VCaP (cell line): ENCODE results near the gene MMP23B.

Experiments
- H3K27ac ChIP-seq: fragments of 450-650 bp; 2 replicates; pipeline ENCODE4 v1.5.1; 2017
- CTCF ChIP-seq: fragments of 450-650 bp; conservative IDR thresholded peaks from 2 replicates; pipeline ENCODE4 v1.5.1; 2017; ENCODE audit warnings: mild to moderate bottlenecking, moderate library complexity

The MMP23B gene

GRCh38 chr1:1605034-1605591, 26.9 kb upstream of the MMP23B start:
- TF ChIP-seq CTCF, result no peak
- no peak overlapping the region for H3K27ac ChIP-seq

DNA sequence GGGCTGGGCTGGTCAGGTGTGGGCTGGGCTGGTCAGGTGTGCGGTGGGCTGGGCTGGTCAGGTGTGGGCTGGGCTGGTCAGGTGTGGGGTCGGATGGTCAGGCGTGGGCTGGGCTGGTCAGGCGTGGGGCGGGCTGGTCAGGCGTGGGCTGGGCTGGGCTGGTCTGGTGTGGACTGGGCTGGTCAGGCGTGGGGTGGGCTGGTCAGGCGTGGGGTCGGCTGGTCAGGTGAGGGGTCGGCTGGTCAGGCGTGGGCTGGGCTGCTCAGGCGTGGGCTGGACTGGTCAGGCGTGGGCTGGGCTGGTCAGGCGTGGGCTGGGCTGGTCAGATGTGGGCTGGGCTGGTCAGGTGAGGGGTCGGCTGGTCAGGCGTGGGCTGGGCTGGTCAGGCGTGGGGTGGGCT, 26.2 kb upstream of the MMP23B start:
- no peak overlapping the region for H3K27ac ChIP-seq
- no peak for TF ChIP-seq CTCF

GRCh38 chr1:1606232-1606631, 25.7 kb upstream of the MMP23B start:
- H3K27ac ChIP-seq, result no peak overlapping the region
- TF ChIP-seq CTCF, result no peak

GRCh38 chr1:1609822-1610485, 22.0 kb upstream of the MMP23B start:
- H3K27ac ChIP-seq, result peak overlapping the region; percentile 45; the same call in 1 of the 2 replicates
- no peak for TF ChIP-seq CTCF

- H3K27ac ChIP-seq, result no peak overlapping the region; the same call in 1 of the 2 replicates
- no peak for TF ChIP-seq CTCF
Measured at GRCh38 chr1:1610796-1611195, 21.2 kb upstream of the MMP23B start.

GRCh38 chr1:1612104-1612400, 19.9 kb upstream of the MMP23B start:
- no peak overlapping the region for H3K27ac ChIP-seq
- no peak for TF ChIP-seq CTCF

DNA sequence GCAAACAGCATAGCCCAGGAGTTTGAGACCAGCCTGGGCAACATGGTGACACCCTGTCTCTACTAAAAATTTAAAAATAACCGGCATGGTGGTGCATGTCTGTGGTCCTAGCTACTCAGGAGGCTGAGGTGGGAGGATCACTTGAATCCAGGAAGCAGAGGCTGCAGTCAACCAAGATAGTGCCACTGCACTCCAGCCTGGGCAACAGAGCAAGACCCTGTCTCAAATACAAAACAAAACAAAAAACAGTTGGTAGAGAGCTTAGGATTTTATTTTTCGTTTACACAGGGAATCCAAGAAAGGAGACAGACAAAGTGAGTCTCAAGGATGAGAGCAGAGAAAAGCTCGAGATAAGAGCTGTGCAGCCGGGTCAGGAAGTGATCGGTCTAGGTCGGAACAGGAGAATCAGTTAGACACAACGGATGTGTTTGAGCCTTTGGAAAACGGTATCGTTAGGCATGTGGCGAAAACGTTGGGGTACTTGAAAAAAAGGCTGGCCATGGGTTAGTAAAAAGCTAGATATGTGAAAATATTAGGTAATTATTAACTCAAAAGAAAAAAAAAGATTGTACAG, 18.4 kb upstream of the MMP23B start:
- H3K27ac ChIP-seq, result peak overlapping the region; percentile 99
- no peak for TF ChIP-seq CTCF
